COLO829 (cell line): ENCODE results near the gene TRMT1.

Source experiments
- DNase-seq: peaks from one replicate; pipeline ENCODE4 v3.0.0; 2012; ENCODE audit warnings: low spot score

The TRMT1 gene

GRCh38 chr19:13070425-13071140 is 46.0 kb downstream of the TRMT1 start:
- DNase-seq = no peak

DNA sequence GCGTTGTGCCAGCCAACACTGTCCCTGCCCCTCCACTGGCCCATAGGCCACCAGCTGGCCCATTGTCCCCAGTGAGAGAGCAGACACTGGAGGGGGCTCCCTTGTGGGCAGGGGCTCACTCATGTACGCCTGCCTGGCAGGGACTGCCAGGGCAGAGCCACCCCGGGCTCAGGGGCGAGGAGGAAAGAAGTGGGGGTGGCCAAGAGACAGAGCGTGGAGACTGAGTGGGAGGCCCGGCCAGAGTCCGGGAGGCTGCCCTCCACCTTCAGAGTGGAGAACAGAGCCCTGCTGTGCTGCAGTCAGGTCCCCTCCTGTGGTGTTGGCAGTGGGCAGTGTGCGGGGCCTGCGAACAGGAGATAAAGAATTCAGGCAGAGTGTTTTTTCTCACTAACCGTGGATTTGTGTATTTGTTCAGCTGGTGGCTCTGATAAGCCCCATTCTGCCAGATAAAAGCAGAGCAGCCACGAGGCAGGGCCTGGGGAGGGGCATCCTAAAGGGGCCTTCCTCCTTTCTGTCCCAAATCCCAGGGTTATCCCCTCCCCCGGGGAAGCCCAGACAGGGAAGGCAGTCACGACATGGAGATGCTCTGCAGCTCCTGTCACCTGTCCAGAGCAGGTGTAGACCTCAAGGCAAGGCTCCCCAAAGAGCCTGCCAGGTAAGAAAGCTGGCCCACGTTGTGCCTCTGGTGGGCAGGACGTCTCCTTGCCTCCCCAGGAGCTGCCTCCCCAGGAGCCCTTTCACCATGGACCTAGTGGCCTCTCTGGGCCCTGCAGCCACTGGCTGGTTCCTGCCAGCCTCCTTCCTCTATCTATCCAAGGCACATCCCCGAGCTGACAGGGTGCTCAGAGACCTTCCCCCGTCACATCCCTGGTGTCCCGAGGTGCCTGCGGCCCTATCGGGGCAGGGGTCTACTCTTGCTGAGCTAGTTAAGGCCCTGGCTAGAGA is 46.9 kb downstream of the TRMT1 start:
- no peak for DNase-seq

- no peak for DNase-seq
These were observed 48.3 kb downstream of the TRMT1 start for GRCh38 chr19:13068085-13068846.

GRCh38 chr19:13066933-13067807 is 49.4 kb downstream of the TRMT1 start:
- DNase-seq = no peak

GRCh38 chr19:13066226-13066625 is 50.3 kb downstream of the TRMT1 start:
- no peak for DNase-seq

DNA sequence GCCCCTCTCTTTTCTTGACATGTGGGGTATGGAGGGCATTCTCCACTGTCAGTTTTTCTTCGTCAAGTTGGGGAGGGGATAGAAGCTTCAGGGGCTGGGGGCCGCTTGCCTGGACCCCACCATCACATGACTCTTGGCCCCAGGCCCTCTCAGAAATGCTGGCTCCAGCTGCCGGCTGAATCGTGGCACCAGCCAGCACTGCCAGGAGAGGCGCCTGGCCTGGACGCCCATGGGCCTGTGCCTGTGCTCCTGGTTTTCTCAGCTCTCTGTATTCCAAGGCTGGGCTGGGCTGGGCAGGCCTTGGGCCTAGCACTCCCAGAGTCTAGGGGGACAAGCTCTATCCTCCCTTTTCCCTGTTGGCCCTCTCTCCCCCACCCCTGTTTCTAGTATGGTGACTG is 52.4 kb downstream of the TRMT1 start:
- no peak for DNase-seq

- DNase-seq = no peak
These were observed 53.0 kb downstream of the TRMT1 start for GRCh38 chr19:13063461-13064091.

GRCh38 chr19:13062317-13062716 is 54.2 kb downstream of the TRMT1 start:
- DNase-seq = no peak

DNA sequence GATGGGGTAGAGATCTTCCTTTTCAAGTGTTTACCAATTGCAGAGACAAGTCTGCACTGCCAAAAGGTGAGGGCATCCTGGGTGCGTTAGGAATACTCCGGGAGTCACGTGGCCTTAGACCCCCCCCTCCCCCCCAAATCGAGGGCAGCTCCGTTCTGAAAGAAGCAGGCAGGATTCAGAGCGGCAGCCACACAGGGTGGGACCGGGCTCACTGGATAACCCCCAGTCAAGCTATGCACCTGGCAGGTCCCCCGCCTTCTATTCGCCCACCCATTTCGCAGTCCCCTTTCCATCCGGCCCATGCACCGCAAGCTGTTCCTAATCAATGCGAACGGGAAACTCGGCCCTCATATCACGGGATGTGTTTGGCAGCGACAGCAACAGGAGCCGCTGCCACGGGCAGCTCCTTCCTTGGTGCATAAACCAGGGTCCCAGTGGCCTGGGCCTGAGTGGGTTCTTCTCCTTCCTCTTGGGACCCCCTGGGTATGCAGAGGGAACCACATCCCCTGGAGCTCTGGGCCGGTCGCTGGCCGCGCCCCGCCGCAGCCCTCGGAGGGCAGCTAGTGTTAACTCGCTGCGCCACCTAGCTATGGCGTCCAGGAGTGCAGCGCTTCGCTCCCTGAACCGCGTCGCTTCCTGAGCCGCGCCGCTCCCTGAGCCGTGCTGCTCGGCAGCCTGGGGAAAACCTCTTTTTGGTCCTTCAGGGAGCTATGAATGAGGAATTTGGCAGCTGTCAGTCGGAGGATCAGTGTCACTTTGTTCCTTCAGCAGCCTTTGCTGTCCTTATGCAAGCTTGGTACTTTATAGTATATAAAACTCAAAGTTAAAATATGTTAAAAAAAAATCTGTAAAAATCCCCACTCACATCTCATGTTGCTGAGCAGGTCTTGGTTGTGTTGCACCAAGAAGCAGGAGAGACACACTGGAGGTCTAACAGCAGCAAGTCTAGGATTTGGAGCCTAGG is 55.3 kb downstream of the TRMT1 start:
- peak; percentile 72 for DNase-seq

- DNase-seq = peak; percentile 84
These were observed 56.1 kb downstream of the TRMT1 start for GRCh38 chr19:13060233-13060963.

- DNase-seq = no peak
These were observed 57.4 kb downstream of the TRMT1 start for GRCh38 chr19:13058951-13059660.

DNA sequence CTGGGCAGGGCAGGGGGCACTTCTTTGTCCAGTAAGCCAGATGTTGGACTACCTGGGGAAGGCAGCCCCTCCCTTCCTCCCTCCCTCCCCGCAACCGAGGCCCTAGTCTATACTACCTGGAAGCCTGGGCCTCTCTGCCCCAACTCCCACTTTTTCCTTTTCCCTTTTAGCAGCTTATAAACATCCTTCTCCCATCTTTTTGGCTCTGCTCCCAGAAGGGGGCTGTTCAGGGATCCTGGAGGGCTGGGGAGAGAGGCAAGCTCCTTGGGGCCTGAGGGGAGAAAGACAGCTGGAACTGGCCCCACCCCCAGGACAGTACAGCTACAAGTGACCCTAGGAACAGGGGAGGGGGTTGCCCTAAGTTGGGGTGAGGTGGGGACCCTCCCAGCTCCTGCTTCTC is 58.8 kb downstream of the TRMT1 start:
- no peak for DNase-seq

DNA sequence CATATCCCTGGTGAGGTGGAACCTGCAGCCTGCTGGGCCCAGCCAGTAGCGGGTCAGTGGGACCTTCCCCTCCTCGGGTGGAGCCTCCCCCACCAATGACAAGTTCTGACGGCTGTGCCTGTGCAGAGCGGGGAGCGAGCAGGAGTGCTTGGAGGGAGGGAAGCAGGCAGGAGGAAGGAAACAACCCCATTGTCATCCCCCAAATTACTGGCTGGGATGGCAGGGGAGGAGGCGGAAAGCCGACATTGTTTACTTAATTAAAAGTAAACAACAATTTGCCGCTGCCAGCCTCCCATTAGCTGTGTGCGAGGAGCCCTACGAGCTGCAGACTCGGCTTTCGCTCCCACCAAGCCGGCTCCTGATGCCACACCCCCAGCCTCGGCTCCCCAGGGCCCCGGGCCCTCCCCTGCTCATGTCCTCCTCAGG is 59.4 kb downstream of the TRMT1 start:
- DNase-seq = no peak

DNA sequence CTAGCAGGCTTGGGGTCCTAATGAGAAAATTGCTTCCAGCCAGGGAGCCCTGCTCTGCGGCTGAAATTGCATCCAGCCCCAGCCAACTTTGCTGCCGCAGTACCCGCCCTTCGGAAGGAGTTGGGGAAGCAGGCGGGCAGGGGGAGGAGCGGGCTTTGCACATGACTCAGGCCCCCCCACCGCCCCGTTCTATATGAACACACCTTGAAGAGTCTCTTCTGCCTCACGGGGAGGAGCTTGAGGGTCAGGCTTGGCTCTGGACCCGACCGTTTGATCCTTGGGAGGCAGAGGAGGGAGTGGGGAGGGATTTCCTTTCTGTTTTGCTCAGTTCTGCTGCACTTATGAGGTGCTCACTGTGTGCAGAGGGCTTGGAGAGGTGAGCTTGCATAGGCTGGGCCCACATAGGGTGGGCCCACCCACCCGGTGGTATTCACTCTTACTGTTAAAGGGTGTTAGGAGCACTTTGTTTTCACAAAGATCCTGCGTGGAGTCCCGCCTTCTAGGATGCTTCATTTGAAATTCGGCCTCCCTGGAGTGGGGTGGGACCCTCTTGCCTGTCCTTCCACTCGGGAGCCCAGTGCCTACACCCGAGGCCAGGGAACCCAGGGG is 60.4 kb downstream of the TRMT1 start:
- DNase-seq = no peak

GRCh38 chr19:13055213-13056051 is 61.1 kb downstream of the TRMT1 start:
- DNase-seq = no peak
